Panc1 (cell line): Measurements from ENCODE around the gene NDUFAF5.

Experiments used
- CTCF ChIP-seq: fragments of 450-650 bp; IDR thresholded peaks from 2 replicates; pipeline ENCODE4 v1.5.1; 2017; ENCODE audit warnings: mild to moderate bottlenecking
- POLR2AphosphoS5 ChIP-seq: IDR thresholded peaks from 2 replicates; pipeline ENCODE4 v1.6.1; 2012; ENCODE audit warnings: mild to moderate bottlenecking, low read depth, low read length, moderate library complexity

- no peak for TF ChIP-seq POLR2AphosphoS5
- TF ChIP-seq CTCF: no peak
Observed at GRCh38 chr20:13786143-13786828, 1.5 kb downstream of the NDUFAF5 start.
